ENCODE results near the gene SHROOM4. TPM values are rescaled to one million over a fixed set of nuclear protein-coding genes. Genes with fewer than 3 reads are reported as not detected.

The SHROOM4 gene
- total RNA-seq, 1 donor: 0.43 TPM

GRCh38 chrX:50615570-50616158 is 198.3 kb downstream of the SHROOM4 start:
- H3K4me3 ChIP-seq (ENCODE audit: low read depth, low read length): no peak overlapping the region
- no peak for DNase-seq (ENCODE audit: low read depth)
- no peak for TF ChIP-seq CTCF (IDR thresholded peaks at IDR 0.05; ENCODE audit: insufficient read depth, low read depth, low read length)

- no peak overlapping the region for H3K4me3 ChIP-seq (ENCODE audit: low read depth, low read length)
- no peak for TF ChIP-seq CTCF (IDR thresholded peaks at IDR 0.05; ENCODE audit: insufficient read depth, low read depth, low read length)
- DNase-seq (ENCODE audit: low read depth): no peak
These were observed 199.5 kb downstream of the SHROOM4 start for GRCh38 chrX:50614460-50614859.

- no peak for DNase-seq (ENCODE audit: low read depth)
- no peak for TF ChIP-seq CTCF (IDR thresholded peaks at IDR 0.05; ENCODE audit: insufficient read depth, low read depth, low read length)
- no peak overlapping the region for H3K4me3 ChIP-seq (ENCODE audit: low read depth, low read length)
These were observed 200.1 kb downstream of the SHROOM4 start for GRCh38 chrX:50613846-50614245.

- no peak for TF ChIP-seq CTCF (IDR thresholded peaks at IDR 0.05; ENCODE audit: insufficient read depth, low read depth, low read length)
- H3K4me3 ChIP-seq (ENCODE audit: low read depth, low read length): no peak overlapping the region
- no peak for DNase-seq (ENCODE audit: low read depth)
These were observed 204.2 kb downstream of the SHROOM4 start for GRCh38 chrX:50609796-50610195.

GRCh38 chrX:50606300-50606950 is 207.6 kb downstream of the SHROOM4 start:
- no peak for DNase-seq (ENCODE audit: low read depth)
- no peak for TF ChIP-seq CTCF (IDR thresholded peaks at IDR 0.05; ENCODE audit: insufficient read depth, low read depth, low read length)
- no peak overlapping the region for H3K4me3 ChIP-seq (ENCODE audit: low read depth, low read length)

GRCh38 chrX:50596056-50596455 is 217.9 kb downstream of the SHROOM4 start:
- no peak for DNase-seq (ENCODE audit: low read depth)
- no peak overlapping the region for H3K4me3 ChIP-seq (ENCODE audit: low read depth, low read length)

More at GRCh38 chrX:50596056-50596455, 217.9 kb downstream of the SHROOM4 start:
- no peak for TF ChIP-seq CTCF (IDR thresholded peaks at IDR 0.05; ENCODE audit: insufficient read depth, low read depth, low read length)
